ENCODE measurements around the gene FAM135A. TPM values are rescaled to one million over a fixed set of nuclear protein-coding genes. Genes with fewer than 3 reads are reported as not detected.

FAM135A gene
- total and polyA plus RNA-seq, 4 donors = 2.7 to 15.6 (median 5.8) TPM

DNA sequence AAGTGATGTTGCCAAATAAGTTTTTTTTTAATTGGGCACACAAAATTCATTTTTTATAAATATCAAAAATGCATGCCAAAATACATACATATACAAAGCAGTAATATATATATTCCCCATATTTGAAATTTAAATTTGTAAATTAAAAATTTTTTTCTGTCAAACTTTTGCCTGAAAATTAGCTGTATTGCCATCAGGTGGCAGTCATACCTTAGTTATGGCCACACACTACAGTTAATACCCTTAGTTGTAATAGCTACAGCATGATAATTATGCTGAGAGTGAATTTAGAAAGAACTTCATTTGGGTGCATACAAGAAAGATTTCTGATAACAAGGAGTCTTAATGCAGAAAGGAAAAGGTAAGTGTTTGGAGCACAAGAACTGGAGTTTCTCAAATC is 107.3 kb downstream of the FAM135A start:
- peaks cover 0 to 10% (median 3%) of the 10 kb centered on the region in 4 donors for H3K4me1 ChIP-seq (ENCODE audit: control insufficient read depth in 4 of 4, insufficient read depth in 4 of 4, low read length in 3 of 4)
- no peaks in the 10 kb centered on the region for H3K9me3 ChIP-seq (ENCODE audit: control insufficient read depth in 4 of 4, low read length in 3 of 4)
- no peak overlapping the region for H3K4me3 ChIP-seq (ENCODE audit: low read depth in 1 of 3, low read length in 3 of 3)
- no peaks in the 10 kb centered on the region for H3K27me3 ChIP-seq (ENCODE audit: control insufficient read depth in 4 of 4, insufficient read depth in 4 of 4, low read length in 3 of 4)
- no peak overlapping the region for H3K27ac ChIP-seq (ENCODE audit: low read depth in 1 of 2, low read length in 2 of 2)
- peak; percentile 72 to 76 for TF ChIP-seq RAD21 (IDR thresholded peaks at IDR 0.05)
- TF ChIP-seq RXRA (IDR thresholded peaks at IDR 0.05) = no peak
- no peak for TF ChIP-seq HNF4G (IDR thresholded peaks at IDR 0.05)
- TF ChIP-seq, protein P1, sequence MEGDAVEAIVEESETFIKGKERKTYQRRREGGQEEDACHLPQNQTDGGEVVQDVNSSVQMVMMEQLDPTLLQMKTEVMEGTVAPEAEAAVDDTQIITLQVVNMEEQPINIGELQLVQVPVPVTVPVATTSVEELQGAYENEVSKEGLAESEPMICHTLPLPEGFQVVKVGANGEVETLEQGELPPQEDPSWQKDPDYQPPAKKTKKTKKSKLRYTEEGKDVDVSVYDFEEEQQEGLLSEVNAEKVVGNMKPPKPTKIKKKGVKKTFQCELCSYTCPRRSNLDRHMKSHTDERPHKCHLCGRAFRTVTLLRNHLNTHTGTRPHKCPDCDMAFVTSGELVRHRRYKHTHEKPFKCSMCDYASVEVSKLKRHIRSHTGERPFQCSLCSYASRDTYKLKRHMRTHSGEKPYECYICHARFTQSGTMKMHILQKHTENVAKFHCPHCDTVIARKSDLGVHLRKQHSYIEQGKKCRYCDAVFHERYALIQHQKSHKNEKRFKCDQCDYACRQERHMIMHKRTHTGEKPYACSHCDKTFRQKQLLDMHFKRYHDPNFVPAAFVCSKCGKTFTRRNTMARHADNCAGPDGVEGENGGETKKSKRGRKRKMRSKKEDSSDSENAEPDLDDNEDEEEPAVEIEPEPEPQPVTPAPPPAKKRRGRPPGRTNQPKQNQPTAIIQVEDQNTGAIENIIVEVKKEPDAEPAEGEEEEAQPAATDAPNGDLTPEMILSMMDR (IDR thresholded peaks at IDR 0.05; ENCODE audit: low read depth, low read length, missing input control) = peak; percentile 49
- TF ChIP-seq GABPA (IDR thresholded peaks at IDR 0.05 in 1 of 2, conservative IDR thresholded peaks at IDR 0.05 in 1 of 2) = no peak
- no peak overlapping the region for H3K9ac ChIP-seq (ENCODE audit: low read depth in 1 of 2, low read length in 2 of 2)
- no peak for DNase-seq (ENCODE audit: low spot score)
- H3K36me3 ChIP-seq (ENCODE audit: control insufficient read depth in 4 of 4, insufficient read depth in 3 of 4, low read depth in 1 of 4, low read length in 3 of 4) = no peaks in the 10 kb centered on the region

DNA sequence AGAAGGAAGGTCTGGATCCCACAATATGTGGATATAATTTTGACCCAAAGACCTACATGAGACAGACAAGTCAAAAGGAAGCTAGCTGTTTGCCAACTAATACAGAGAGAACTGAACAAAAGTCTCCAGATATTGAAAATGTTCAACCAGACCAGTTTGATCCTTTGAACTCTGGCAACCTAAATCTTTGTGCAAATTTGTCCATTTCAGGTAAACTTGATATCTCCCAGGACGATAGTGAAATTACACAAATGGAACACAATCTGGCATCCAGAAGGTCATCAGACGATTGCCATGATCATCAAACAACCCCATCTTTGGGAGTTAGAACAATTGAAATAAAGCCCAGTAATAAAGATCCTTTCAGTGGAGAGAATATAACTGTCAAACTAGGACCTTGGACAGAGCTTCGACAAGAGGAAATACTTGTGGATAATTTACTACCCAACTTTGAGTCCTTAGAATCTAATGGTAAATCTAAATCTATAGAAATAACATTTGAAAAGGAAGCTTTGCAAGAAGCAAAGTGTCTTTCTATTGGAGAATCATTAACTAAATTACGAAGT is 111.5 kb downstream of the FAM135A start:
- no peak overlapping the region for H3K4me3 ChIP-seq (ENCODE audit: low read depth in 1 of 3, low read length in 3 of 3)
- TF ChIP-seq HNF4G (IDR thresholded peaks at IDR 0.05) = no peak
- no peak for TF ChIP-seq SP1 (IDR thresholded peaks at IDR 0.05)
- TF ChIP-seq, protein P2, sequence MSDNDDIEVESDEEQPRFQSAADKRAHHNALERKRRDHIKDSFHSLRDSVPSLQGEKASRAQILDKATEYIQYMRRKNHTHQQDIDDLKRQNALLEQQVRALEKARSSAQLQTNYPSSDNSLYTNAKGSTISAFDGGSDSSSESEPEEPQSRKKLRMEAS (IDR thresholded peaks at IDR 0.05) = no peak
- TF ChIP-seq, protein P3, sequence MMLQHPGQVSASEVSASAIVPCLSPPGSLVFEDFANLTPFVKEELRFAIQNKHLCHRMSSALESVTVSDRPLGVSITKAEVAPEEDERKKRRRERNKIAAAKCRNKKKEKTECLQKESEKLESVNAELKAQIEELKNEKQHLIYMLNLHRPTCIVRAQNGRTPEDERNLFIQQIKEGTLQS (IDR thresholded peaks at IDR 0.05) = no peak
- TF ChIP-seq YY1 (IDR thresholded peaks at IDR 0.05) = peak; percentile 40
- no peak for TF ChIP-seq GABPA (IDR thresholded peaks at IDR 0.05 in 1 of 2, conservative IDR thresholded peaks at IDR 0.05 in 1 of 2)
- peak in 1 of 2 donors; percentile 17 for TF ChIP-seq RXRA (IDR thresholded peaks at IDR 0.05)
- no peak for TF ChIP-seq FOXA1 (IDR thresholded peaks at IDR 0.05)
- TF ChIP-seq, protein P1 (IDR thresholded peaks at IDR 0.05; ENCODE audit: low read depth, low read length, missing input control) = no peak
- no peak for TF ChIP-seq RAD21 (IDR thresholded peaks at IDR 0.05)
- peak; percentile 95 for TF ChIP-seq REST (IDR thresholded peaks at IDR 0.05)
- TF ChIP-seq NR2F2 (IDR thresholded peaks at IDR 0.05) = no peak
- no peak for TF ChIP-seq EGR1 (IDR thresholded peaks at IDR 0.05; ENCODE audit: low read depth in 2 of 2)
- no peak for TF ChIP-seq FOXA2 (IDR thresholded peaks at IDR 0.05)
- TF ChIP-seq TAF1 (conservative IDR thresholded peaks at IDR 0.05) = no peak
- TF ChIP-seq JUND (IDR thresholded peaks at IDR 0.05) = no peak
- TF ChIP-seq HNF4A (conservative IDR thresholded peaks at IDR 0.05) = peak; percentile 41 to 48
- no peak for TF ChIP-seq ZBTB33 (IDR thresholded peaks at IDR 0.05)
- no peaks in the 10 kb centered on the region for H3K36me3 ChIP-seq (ENCODE audit: control insufficient read depth in 4 of 4, insufficient read depth in 3 of 4, low read depth in 1 of 4, low read length in 3 of 4)
- H3K27ac ChIP-seq (ENCODE audit: low read depth in 1 of 2, low read length in 2 of 2) = no peak overlapping the region
- no peak overlapping the region for H3K9ac ChIP-seq (ENCODE audit: low read depth in 1 of 2, low read length in 2 of 2)
- no peak for DNase-seq (ENCODE audit: low spot score)
- no peaks in the 10 kb centered on the region for H3K9me3 ChIP-seq (ENCODE audit: control insufficient read depth in 4 of 4, low read length in 3 of 4)
- 40% methylated on average over 4 of the region's 4 CpGs for WGBS
- no peaks in the 10 kb centered on the region for H3K27me3 ChIP-seq (ENCODE audit: control insufficient read depth in 4 of 4, insufficient read depth in 4 of 4, low read length in 3 of 4)
- H3K4me1 ChIP-seq (ENCODE audit: control insufficient read depth in 4 of 4, insufficient read depth in 4 of 4, low read length in 3 of 4) = peaks cover 0 to 10% (median 3%) of the 10 kb centered on the region in 4 donors

All from liver (tissue), 9 donors.